Gastrocnemius medialis (tissue), 4 donors: ENCODE measurements around the gene RFTN1. TPM values are rescaled to one million over a fixed set of nuclear protein-coding genes. Genes with fewer than 3 reads are reported as not detected.
A peak's percentile ranks its signal among the peaks of the same experiment; 100 is the strongest.

Experiments
- ATAC-seq, 2 donors: fragments of 150-250 bp; one replicate each; pipeline ENCODE4 v1.9.1; 2016
- DNase-seq, 2 donors: peaks; one replicate each; pipeline ENCODE4 v3.0.0-alpha.2; 2019
- H3K27ac ChIP-seq, 4 donors: fragments of 200-600 bp; sonication (generic); 1 replicate in 1 of 4; 2 replicates in 3 of 4; pipeline ENCODE4 v1.5.1; 2016 to 2018; ENCODE audit warnings: mild to moderate bottlenecking in 2 of 4, moderate library complexity in 1 of 4
- H3K27me3 ChIP-seq, 3 donors: fragments of 200-600 bp; sonication (generic) in 2 of 3; 1 replicate in 1 of 3; 2 replicates in 2 of 3; pipeline versions ENCODE4 v1.5.1 to v1.6.0; 2016 to 2019; ENCODE audit warnings: mild to moderate bottlenecking in 1 of 3, moderate library complexity in 1 of 3
- H3K36me3 ChIP-seq, 2 donors: fragments of 200-600 bp; sonication (generic) in 1 of 2; one replicate each; pipeline ENCODE4 v1.5.1; 2017 to 2018
- H3K4me1 ChIP-seq, 2 donors: fragments of 200-600 bp; sonication (generic) in 1 of 2; one replicate each; pipeline ENCODE4 v1.5.1; 2016 to 2017; ENCODE audit warnings: mild to moderate bottlenecking in 2 of 2
- H3K4me3 ChIP-seq, 4 donors: fragments of 200-600 bp; sonication (generic) in 3 of 4; 1 replicate in 1 of 4; 2 replicates in 3 of 4; pipeline ENCODE4 v1.5.1; 2016 to 2019; ENCODE audit warnings: mild to moderate bottlenecking in 2 of 4
- H3K9me3 ChIP-seq, 3 donors: fragments of 200-600 bp; sonication (generic) in 2 of 3; 1 replicate in 1 of 3; 2 replicates in 2 of 3; pipeline ENCODE4 v1.5.1; 2016 to 2019
- CTCF ChIP-seq, 5 experiments: fragments of 450-650 bp in 3 of 5; fragments of 200-600 bp in 2 of 5; sonication (generic) in 2 of 5; IDR thresholded peaks in 4 of 5; conservative IDR thresholded peaks in 1 of 5; 1 replicate in 4 of 5; 2 replicates in 1 of 5; pipeline ENCODE4 v1.5.1; 2016 to 2019; ENCODE audit warnings: antibody characterized with exemption in 5 of 5, mild to moderate bottlenecking in 3 of 5, moderate library complexity in 3 of 5
- POLR2A ChIP-seq, 2 donors: fragments of 450-650 bp; IDR thresholded peaks; one replicate each; pipeline ENCODE4 v1.6.1; 2017; ENCODE audit warnings: antibody characterized with exemption in 2 of 2, mild to moderate bottlenecking in 2 of 2, moderate library complexity in 2 of 2
- in situ Hi-C, 4 donors: fragments of 200-750 bp; cut with MboI; loops; one replicate each; pipeline versions ENCODE4 v1.15.0 to v1.8.0; 2017; ENCODE audit warnings: low sequenced_read_pairs in 4 of 4
- intact Hi-C: fragments of 100-400 bp; cut with DNase I; formaldehyde crosslinking; loops from one replicate; pipeline ENCODE4 v1.15.1; 2023; ENCODE audit warnings: low total_unique reads
- total RNA-seq, 4 donors: library from RNA; depleted of rRNA; stranded (reverse); fragments of >200 nt; gene quantifications; one replicate each; pipeline versions ENCODE4 v1.1.0 to v1.2.3, GENCODE V29; 2016

Gene RFTN1
- total RNA-seq, 4 donors from 2014 or later: 10.7 to 22.8 (median 11.7) TPM

- no peaks in the 10 kb centered on the region for H3K27me3 ChIP-seq
- peaks cover 2 to 16% of the 10 kb centered on the region in 2 donors for H3K4me1 ChIP-seq
- no peak overlapping the region for H3K27ac ChIP-seq
- no peaks in the 10 kb centered on the region for H3K9me3 ChIP-seq
- intact Hi-C loops: no loop called here
- no peak for TF ChIP-seq CTCF (IDR thresholded peaks at IDR 0.05 in 4 of 5, conservative IDR thresholded peaks at IDR 0.05 in 1 of 5)
- TF ChIP-seq POLR2A (IDR thresholded peaks at IDR 0.05): no peak
- no peak overlapping the region for H3K4me3 ChIP-seq
- ATAC-seq: no peak
- no peaks in the 10 kb centered on the region for H3K36me3 ChIP-seq
- in situ Hi-C loops: no loop called here
- DNase-seq: no peak
These were observed 53.2 kb downstream of the RFTN1 start for GRCh38 chr3:16460273-16460672.

- in situ Hi-C loops: no loop called here
- no peak overlapping the region for H3K27ac ChIP-seq
- intact Hi-C loops: no loop called here
- peaks cover 5 to 6% of the 10 kb centered on the region in 2 donors for H3K4me1 ChIP-seq
- no peaks in the 10 kb centered on the region for H3K36me3 ChIP-seq
- no peaks in the 10 kb centered on the region for H3K27me3 ChIP-seq
- no peak overlapping the region for H3K4me3 ChIP-seq
- TF ChIP-seq POLR2A (IDR thresholded peaks at IDR 0.05): no peak
- TF ChIP-seq CTCF (IDR thresholded peaks at IDR 0.05 in 4 of 5, conservative IDR thresholded peaks at IDR 0.05 in 1 of 5): no peak
- no peaks in the 10 kb centered on the region for H3K9me3 ChIP-seq
- DNase-seq (no peak), ATAC-seq (no peak)
These were observed 56.6 kb downstream of the RFTN1 start for GRCh38 chr3:16456784-16457415.

DNA sequence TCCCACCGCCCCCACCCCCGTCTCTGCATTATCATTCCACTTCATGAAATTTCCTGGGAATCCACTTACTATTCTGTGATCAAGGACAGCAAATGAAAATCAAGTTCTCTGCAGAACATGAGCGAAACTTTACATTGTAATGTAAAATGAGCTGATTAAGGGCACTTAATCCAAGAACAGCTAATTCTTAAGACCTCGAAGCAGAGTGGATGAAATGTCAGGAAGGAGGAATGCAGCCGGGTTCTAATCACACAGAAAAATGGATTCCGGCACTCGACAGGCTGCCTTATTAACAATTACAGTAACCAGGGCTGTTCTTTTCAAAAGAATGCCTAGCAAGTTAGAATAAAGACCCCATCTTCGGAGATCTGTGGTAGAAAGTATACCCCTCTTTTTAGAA is 57.5 kb downstream of the RFTN1 start:
- Histone ChIP-seq H3K36me3 (no peaks in the 10 kb centered on the region), H3K9me3 (no peaks in the 10 kb centered on the region), H3K27me3 (no peaks in the 10 kb centered on the region), H3K27ac (no peak overlapping the region), H3K4me1 (peaks cover 5 to 6% of the 10 kb centered on the region in 2 donors), H3K4me3 (no peak overlapping the region)
- DNase-seq (no peak), ATAC-seq (no peak)
- intact Hi-C loops: no loop called here
- in situ Hi-C loops: no loop called here
- TF ChIP-seq POLR2A (IDR thresholded peaks at IDR 0.05) (no peak), CTCF (IDR thresholded peaks at IDR 0.05 in 4 of 5, conservative IDR thresholded peaks at IDR 0.05 in 1 of 5) (no peak)

GRCh38 chr3:16455001-16455400 is 58.5 kb downstream of the RFTN1 start:
- Histone ChIP-seq H3K36me3 (no peaks in the 10 kb centered on the region), H3K27ac (peak overlapping the region in 2 of 4 donors; percentile 17 to 26), H3K27me3 (no peaks in the 10 kb centered on the region), H3K4me3 (no peak overlapping the region), H3K4me1 (peaks cover 5 to 6% of the 10 kb centered on the region in 2 donors), H3K9me3 (no peaks in the 10 kb centered on the region)
- TF ChIP-seq POLR2A (IDR thresholded peaks at IDR 0.05) (no peak), CTCF (IDR thresholded peaks at IDR 0.05 in 4 of 5, conservative IDR thresholded peaks at IDR 0.05 in 1 of 5) (no peak)
- in situ Hi-C loops: no loop called here
- DNase-seq: no peak
- ATAC-seq: peak in 1 of 2 donors; percentile 38
- intact Hi-C loops: no loop called here

DNA sequence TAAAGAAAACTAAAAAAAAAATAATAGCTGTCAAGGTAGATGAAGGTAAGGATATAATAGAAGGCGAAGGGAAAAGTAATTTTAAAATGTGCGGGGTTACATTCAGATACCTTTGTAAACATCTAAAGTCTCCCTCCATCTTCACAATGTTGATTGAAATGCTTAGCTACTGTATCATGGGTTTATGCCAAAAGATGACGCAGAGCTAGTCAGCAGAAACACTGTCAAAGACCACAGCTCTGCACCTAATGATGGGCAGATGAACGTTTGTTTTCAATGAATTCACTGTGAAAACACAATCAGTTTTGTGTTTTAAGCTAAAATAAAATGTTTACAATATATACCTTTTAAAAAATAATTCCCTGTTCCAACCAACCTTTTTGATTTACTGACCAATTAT is 61.2 kb downstream of the RFTN1 start:
- H3K4me3 ChIP-seq: no peak overlapping the region
- in situ Hi-C loops: no loop called here
- no peak for ATAC-seq
- no peaks in the 10 kb centered on the region for H3K36me3 ChIP-seq
- TF ChIP-seq CTCF (IDR thresholded peaks at IDR 0.05 in 4 of 5, conservative IDR thresholded peaks at IDR 0.05 in 1 of 5): no peak
- no peak for TF ChIP-seq POLR2A (IDR thresholded peaks at IDR 0.05)
- H3K27me3 ChIP-seq: no peaks in the 10 kb centered on the region
- no peaks in the 10 kb centered on the region for H3K9me3 ChIP-seq
- intact Hi-C loops: no loop called here
- DNase-seq: no peak
- no peak overlapping the region for H3K27ac ChIP-seq
- H3K4me1 ChIP-seq: peaks cover 6 to 24% of the 10 kb centered on the region in 2 donors
